NK-92 treated with Interleukin-12 subunit alpha and Interleukin-12 subunit beta, amount 100 ng/mL, for 24 hours (cell line): ENCODE results near the gene KIF26B.

Experiments used
- DNase-seq: peaks from one replicate; lab custom pipeline; 2025; lab: John Stamatoyannopoulos, UW

KIF26B gene

GRCh38 chr1:245599371-245600174 is 444.8 kb downstream of the KIF26B start:
- no peak for DNase-seq

- DNase-seq, result no peak
These were observed 445.9 kb downstream of the KIF26B start for GRCh38 chr1:245600658-245601057.

- no peak for DNase-seq
These were observed 448.6 kb downstream of the KIF26B start for GRCh38 chr1:245603311-245603865.

GRCh38 chr1:245604979-245605378 is 450.2 kb downstream of the KIF26B start:
- DNase-seq, result no peak

- no peak for DNase-seq
These were observed 450.8 kb downstream of the KIF26B start for GRCh38 chr1:245605480-245606156.

- no peak for DNase-seq
These were observed 451.5 kb downstream of the KIF26B start for GRCh38 chr1:245606157-245606725.

- DNase-seq, result no peak
These were observed 453.5 kb downstream of the KIF26B start for GRCh38 chr1:245608271-245608670.

- no peak for DNase-seq
These were observed 454.8 kb downstream of the KIF26B start for GRCh38 chr1:245609354-245610150.

- DNase-seq, result no peak
These were observed 456.5 kb downstream of the KIF26B start for GRCh38 chr1:245611251-245611650.

GRCh38 chr1:245614476-245614875 is 459.7 kb downstream of the KIF26B start:
- no peak for DNase-seq

- no peak for DNase-seq
These were observed 460.2 kb downstream of the KIF26B start for GRCh38 chr1:245615001-245615400.

GRCh38 chr1:245621589-245621988 is 466.8 kb downstream of the KIF26B start:
- DNase-seq, result no peak

GRCh38 chr1:245622332-245623014 is 467.7 kb downstream of the KIF26B start:
- no peak for DNase-seq

- DNase-seq, result no peak
These were observed 486.6 kb downstream of the KIF26B start for GRCh38 chr1:245641384-245641783.

- no peak for DNase-seq
These were observed 490.6 kb downstream of the KIF26B start for GRCh38 chr1:245645406-245645805.

GRCh38 chr1:245645894-245646293 is 491.1 kb downstream of the KIF26B start:
- no peak for DNase-seq

GRCh38 chr1:245648749-245649522 is 494.2 kb downstream of the KIF26B start:
- no peak for DNase-seq

GRCh38 chr1:245649666-245650065 is 494.9 kb downstream of the KIF26B start:
- DNase-seq, result no peak

- DNase-seq, result no peak
These were observed 495.7 kb downstream of the KIF26B start for GRCh38 chr1:245650441-245650960.

GRCh38 chr1:245651093-245651492 is 496.3 kb downstream of the KIF26B start:
- no peak for DNase-seq
